ENCODE results near the gene NT5DC2. TPM values are rescaled to one million over a fixed set of nuclear protein-coding genes. Genes with fewer than 3 reads are reported as not detected.

The NT5DC2 gene
- total RNA-seq, 1 experiment from 2014 or later, result 377 TPM

GRCh38 chr3:52518723-52519444 is 14.8 kb downstream of the NT5DC2 start:
- DNase-seq (ENCODE audit: low spot score) (peak; percentile 78), ATAC-seq (peak; percentile 81)
- H3K4me3 Mint-ChIP-seq, result peak overlapping the region; percentile 73
- no peaks in the 10 kb centered on the region for H3K9me3 Mint-ChIP-seq
- POLR2A ChIA-PET, result interaction anchor here (1.7 kb wide), 1 partner anchor 13 kb away, joined by 5 read pairs; no protein-coding TSS in a partner anchor
- H3K36me3 Mint-ChIP-seq, result peaks cover 1% of the 10 kb centered on the region; the same call in 1 of the 2 replicates
- H3K27ac Mint-ChIP-seq, result 0 out of 2 replicates have a peak overlapping the region, but pooled peaks have one; percentile 45
- no peaks in the 10 kb centered on the region; the same call in 1 of the 2 replicates for H3K27me3 Mint-ChIP-seq (ENCODE audit: low read depth)
- CTCF ChIA-PET, result interaction anchor here (0.8 to 2.1 kb wide), 5 partner anchors 17 to 65 kb away, joined by 3 to 12 read pairs (median 6); partner anchors contain the start of genes STAB1, TNNC1 and UQCC5
- TF ChIP-seq SP1 (CRISPR knock-in tag; conservative IDR thresholded peaks at IDR 0.05) (0 out of 2 replicates have a peak, but pooled peaks have one; percentile 21), ZNF232 (CRISPR knock-in tag; IDR thresholded peaks at IDR 0.05) (no peak)
- H3K4me1 Mint-ChIP-seq, result peaks cover 7% of the 10 kb centered on the region

GRCh38 chr3:52517796-52518722 is 15.6 kb downstream of the NT5DC2 start:
- CTCF ChIA-PET, result interaction anchor here (0.8 to 2.1 kb wide), 7 partner anchors 18 to 106 kb away, joined by 3 to 12 read pairs (median 4); partner anchors contain the start of genes STAB1, TNNC1 and UQCC5
- no peak for ATAC-seq
- peak overlapping the region; percentile 62 for H3K4me3 Mint-ChIP-seq
- no peak for TF ChIP-seq ZNF396 (CRISPR knock-in tag; IDR thresholded peaks at IDR 0.05; ENCODE audit: borderline replicate concordance)
- no peak for TF ChIP-seq MLX (CRISPR knock-in tag; IDR thresholded peaks at IDR 0.05)
- no peak for TF ChIP-seq GTF2I (CRISPR knock-in tag; conservative IDR thresholded peaks at IDR 0.05)
- TF ChIP-seq TEAD1 (CRISPR knock-in tag; IDR thresholded peaks at IDR 0.05), result no peak
- no peak for TF ChIP-seq IRF2 (CRISPR knock-in tag; IDR thresholded peaks at IDR 0.05; ENCODE audit: borderline replicate concordance, low read depth)
- no peak for TF ChIP-seq TEAD4 (CRISPR knock-in tag; IDR thresholded peaks at IDR 0.05)
- TF ChIP-seq ZNF425 (CRISPR knock-in tag; conservative IDR thresholded peaks at IDR 0.05), result no peak
- no peak for TF ChIP-seq NR3C1 (CRISPR knock-in tag; conservative IDR thresholded peaks at IDR 0.05; ENCODE audit: low read depth)
- no peak for TF ChIP-seq ATF1 (CRISPR knock-in tag; IDR thresholded peaks at IDR 0.05)
- TF ChIP-seq AFF4 (CRISPR knock-in tag; IDR thresholded peaks at IDR 0.05; ENCODE audit: borderline replicate concordance), result no peak
- TF ChIP-seq ETV6 (CRISPR knock-in tag; IDR thresholded peaks at IDR 0.05), result no peak
- no peak for TF ChIP-seq ZSCAN18 (CRISPR knock-in tag; IDR thresholded peaks at IDR 0.05)
- no peak for TF ChIP-seq STAT6 (CRISPR knock-in tag; conservative IDR thresholded peaks at IDR 0.05; ENCODE audit: low read depth)
- no peak for TF ChIP-seq ATF2 (CRISPR knock-in tag; IDR thresholded peaks at IDR 0.05; ENCODE audit: borderline replicate concordance, low read depth)

More at GRCh38 chr3:52517796-52518722, 15.6 kb downstream of the NT5DC2 start:
- Mint-ChIP-seq H3K27ac (no peak overlapping the region; the same call in 1 of the 2 replicates), H3K4me1 (peaks cover 7% of the 10 kb centered on the region), H3K9me3 (no peaks in the 10 kb centered on the region), H3K27me3 (ENCODE audit: low read depth) (no peaks in the 10 kb centered on the region; the same call in 1 of the 2 replicates), H3K36me3 (no peaks in the 10 kb centered on the region)
- no peak for DNase-seq (ENCODE audit: low spot score)
- POLR2A ChIA-PET, result interaction anchor here (0.6 to 1.7 kb wide), 2 partner anchors 14 to 1042 kb away, joined by 4 to 5 read pairs; no protein-coding TSS in a partner anchor

All from WTC11 (cell line).